ENCODE measurements around the gene NOTCH1.

The NOTCH1 gene

DNA sequence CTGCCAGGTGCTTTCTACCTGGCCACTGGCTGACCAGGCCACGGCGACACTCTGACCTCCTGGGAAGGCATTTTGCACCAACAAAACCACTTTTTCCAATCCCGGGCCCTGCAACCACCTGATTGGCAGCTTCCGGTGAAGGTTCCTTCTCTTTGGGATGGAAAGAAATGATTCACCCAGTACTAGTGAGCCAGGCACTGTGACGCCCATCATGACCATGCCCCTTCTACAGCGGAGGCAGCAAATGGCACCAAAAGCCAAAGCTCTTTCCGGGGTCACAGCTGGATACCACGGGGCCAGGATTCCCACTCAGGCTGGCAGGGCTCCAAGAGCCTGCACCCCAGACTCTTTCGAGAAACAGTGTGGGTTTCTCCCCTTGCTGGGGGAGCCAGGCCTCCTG is 4.7 kb downstream of the NOTCH1 start:
- Histone ChIP-seq H3K4me1 (ENCODE audit: control insufficient read depth, insufficient read depth, low read length) (peaks cover 10% of the 10 kb centered on the region), H3K9me3 (ENCODE audit: control insufficient read depth, low read length) (no peaks in the 10 kb centered on the region), H3K27me3 (replicated peaks; ENCODE audit: control insufficient read depth, insufficient read depth, low read length) (no peaks in the 10 kb centered on the region), H3K36me3 (ENCODE audit: control insufficient read depth, insufficient read depth, low read length, severe bottlenecking) (no peaks in the 10 kb centered on the region), H3K9ac (ENCODE audit: low read length) (no peak overlapping the region), H3K4me3 (ENCODE audit: low read length) (no peak overlapping the region)
- no peak for DNase-seq (ENCODE audit: low read depth)

- H3K27me3 ChIP-seq (replicated peaks; ENCODE audit: control insufficient read depth, insufficient read depth, low read length) = no peaks in the 10 kb centered on the region
- H3K9ac ChIP-seq (ENCODE audit: low read length) = no peak overlapping the region
- H3K36me3 ChIP-seq (ENCODE audit: control insufficient read depth, insufficient read depth, low read length, severe bottlenecking) = no peaks in the 10 kb centered on the region
- H3K4me1 ChIP-seq (ENCODE audit: control insufficient read depth, insufficient read depth, low read length) = peaks cover 9% of the 10 kb centered on the region
- no peak overlapping the region for H3K4me3 ChIP-seq (ENCODE audit: low read length)
- no peak for DNase-seq (ENCODE audit: low read depth)
- H3K9me3 ChIP-seq (ENCODE audit: control insufficient read depth, low read length) = no peaks in the 10 kb centered on the region
Measured at GRCh38 chr9:136539427-136540421, 6.1 kb downstream of the NOTCH1 start.

- H3K4me3 ChIP-seq (ENCODE audit: low read length) = no peak overlapping the region
- no peak for DNase-seq (ENCODE audit: low read depth)
- H3K4me1 ChIP-seq (ENCODE audit: control insufficient read depth, insufficient read depth, low read length) = peaks cover 2% of the 10 kb centered on the region
- H3K9ac ChIP-seq (ENCODE audit: low read length) = no peak overlapping the region
- H3K27me3 ChIP-seq (replicated peaks; ENCODE audit: control insufficient read depth, insufficient read depth, low read length) = no peaks in the 10 kb centered on the region
- no peaks in the 10 kb centered on the region for H3K9me3 ChIP-seq (ENCODE audit: control insufficient read depth, low read length)
- no peaks in the 10 kb centered on the region for H3K36me3 ChIP-seq (ENCODE audit: control insufficient read depth, insufficient read depth, low read length, severe bottlenecking)
Measured at GRCh38 chr9:136538599-136539426, 7.0 kb downstream of the NOTCH1 start.

DNA sequence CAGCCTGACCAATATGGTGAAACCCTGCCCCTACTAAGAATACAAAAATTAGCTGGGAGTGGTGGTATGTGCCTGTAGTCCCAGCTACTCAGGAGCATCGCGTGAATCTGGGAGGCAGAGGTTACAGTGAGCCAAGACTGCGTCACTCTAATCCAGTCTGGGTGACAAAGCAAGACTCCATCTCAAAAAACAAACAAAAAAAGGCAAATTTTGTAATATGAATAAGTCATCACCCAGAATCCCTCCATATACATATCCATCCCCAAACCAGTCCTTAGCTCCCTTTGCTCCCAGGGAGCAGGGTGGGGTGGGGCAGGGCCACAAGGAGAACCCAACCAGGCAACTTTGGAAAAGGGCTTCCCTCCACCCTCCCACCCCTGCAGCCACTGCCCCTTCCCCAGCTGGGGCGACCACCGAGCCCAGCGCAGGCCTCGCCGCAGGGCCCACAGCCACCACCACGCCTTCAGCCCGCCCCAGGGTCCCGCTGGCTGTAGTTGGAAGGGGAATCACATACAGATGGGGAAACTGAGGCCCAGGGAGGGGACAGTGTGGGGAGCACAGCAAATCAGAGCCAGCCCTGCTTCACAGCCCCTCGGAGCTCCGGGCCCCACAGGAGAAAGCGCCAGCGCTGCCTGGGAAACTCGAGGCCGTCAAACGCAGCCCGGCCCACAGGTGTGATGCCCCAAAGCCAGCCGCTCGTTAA is 7.8 kb downstream of the NOTCH1 start:
- Histone ChIP-seq H3K9ac (ENCODE audit: low read length) (no peak overlapping the region), H3K4me1 (ENCODE audit: control insufficient read depth, insufficient read depth, low read length) (no peaks in the 10 kb centered on the region), H3K36me3 (ENCODE audit: control insufficient read depth, insufficient read depth, low read length, severe bottlenecking) (no peaks in the 10 kb centered on the region), H3K9me3 (ENCODE audit: control insufficient read depth, low read length) (no peaks in the 10 kb centered on the region), H3K27me3 (replicated peaks; ENCODE audit: control insufficient read depth, insufficient read depth, low read length) (no peaks in the 10 kb centered on the region), H3K4me3 (ENCODE audit: low read length) (no peak overlapping the region)
- DNase-seq (ENCODE audit: low read depth) = peak; percentile 22

DNA sequence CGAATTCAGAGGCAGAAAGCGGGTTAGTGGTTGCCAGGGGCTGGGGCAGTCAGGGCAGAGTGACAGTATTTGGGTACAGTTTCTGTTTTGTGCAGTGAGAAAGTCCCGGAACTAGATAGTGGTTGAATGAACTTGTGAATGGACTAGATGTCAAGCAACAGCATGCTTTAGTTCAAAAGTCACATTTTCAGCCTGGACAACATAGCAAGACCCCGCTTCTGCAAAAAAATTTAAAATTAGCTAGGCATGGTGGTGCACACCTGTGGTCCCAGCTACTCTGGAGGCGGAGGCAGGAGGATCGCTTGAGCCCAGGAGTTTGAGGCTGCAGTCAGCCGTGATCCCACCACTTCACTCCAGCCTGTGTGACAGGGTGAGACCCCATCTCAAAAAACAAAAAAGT is 8.4 kb downstream of the NOTCH1 start:
- Histone ChIP-seq H3K27me3 (replicated peaks; ENCODE audit: control insufficient read depth, insufficient read depth, low read length) (no peaks in the 10 kb centered on the region), H3K4me3 (ENCODE audit: low read length) (no peak overlapping the region), H3K9me3 (ENCODE audit: control insufficient read depth, low read length) (no peaks in the 10 kb centered on the region), H3K9ac (ENCODE audit: low read length) (no peak overlapping the region), H3K36me3 (ENCODE audit: control insufficient read depth, insufficient read depth, low read length, severe bottlenecking) (no peaks in the 10 kb centered on the region), H3K4me1 (ENCODE audit: control insufficient read depth, insufficient read depth, low read length) (no peaks in the 10 kb centered on the region)
- DNase-seq (ENCODE audit: low read depth) = no peak

DNA sequence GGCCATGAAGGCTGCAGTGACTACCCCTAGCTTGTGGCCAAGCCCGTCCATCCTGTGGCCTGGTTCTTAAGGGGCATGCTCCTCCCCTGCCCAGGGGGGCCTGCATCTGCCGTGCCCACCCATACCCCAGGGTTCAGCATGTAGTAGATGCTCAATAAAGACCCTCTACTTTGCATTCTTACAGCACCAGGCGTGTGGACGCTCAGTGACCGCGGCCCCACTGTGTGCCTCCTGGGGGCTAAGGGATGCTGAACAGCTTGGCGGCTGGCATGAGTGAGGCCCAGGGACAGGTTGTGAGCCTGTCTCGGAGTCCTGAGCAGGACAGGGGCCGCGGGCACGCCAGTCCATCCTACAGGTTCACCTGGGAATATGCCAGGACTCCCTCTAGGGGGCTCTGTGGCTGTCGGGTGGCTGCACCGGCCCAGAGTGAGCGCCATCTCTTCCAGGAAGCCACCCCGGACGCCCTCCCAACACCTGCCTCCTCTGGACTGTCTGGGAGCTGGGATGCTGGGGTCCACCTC is 9.1 kb downstream of the NOTCH1 start:
- Histone ChIP-seq H3K36me3 (ENCODE audit: control insufficient read depth, insufficient read depth, low read length, severe bottlenecking) (no peaks in the 10 kb centered on the region), H3K27me3 (replicated peaks; ENCODE audit: control insufficient read depth, insufficient read depth, low read length) (no peaks in the 10 kb centered on the region), H3K9me3 (ENCODE audit: control insufficient read depth, low read length) (no peaks in the 10 kb centered on the region), H3K4me3 (ENCODE audit: low read length) (no peak overlapping the region), H3K9ac (ENCODE audit: low read length) (no peak overlapping the region), H3K4me1 (ENCODE audit: control insufficient read depth, insufficient read depth, low read length) (no peaks in the 10 kb centered on the region)
- no peak for DNase-seq (ENCODE audit: low read depth)

GRCh38 chr9:136536051-136536720 is 9.7 kb downstream of the NOTCH1 start:
- no peaks in the 10 kb centered on the region for H3K36me3 ChIP-seq (ENCODE audit: control insufficient read depth, insufficient read depth, low read length, severe bottlenecking)
- no peaks in the 10 kb centered on the region for H3K4me1 ChIP-seq (ENCODE audit: control insufficient read depth, insufficient read depth, low read length)
- H3K9ac ChIP-seq (ENCODE audit: low read length) = no peak overlapping the region
- H3K4me3 ChIP-seq (ENCODE audit: low read length) = no peak overlapping the region
- H3K27me3 ChIP-seq (replicated peaks; ENCODE audit: control insufficient read depth, insufficient read depth, low read length) = no peaks in the 10 kb centered on the region
- DNase-seq (ENCODE audit: low read depth) = no peak
- H3K9me3 ChIP-seq (ENCODE audit: control insufficient read depth, low read length) = no peaks in the 10 kb centered on the region

DNA sequence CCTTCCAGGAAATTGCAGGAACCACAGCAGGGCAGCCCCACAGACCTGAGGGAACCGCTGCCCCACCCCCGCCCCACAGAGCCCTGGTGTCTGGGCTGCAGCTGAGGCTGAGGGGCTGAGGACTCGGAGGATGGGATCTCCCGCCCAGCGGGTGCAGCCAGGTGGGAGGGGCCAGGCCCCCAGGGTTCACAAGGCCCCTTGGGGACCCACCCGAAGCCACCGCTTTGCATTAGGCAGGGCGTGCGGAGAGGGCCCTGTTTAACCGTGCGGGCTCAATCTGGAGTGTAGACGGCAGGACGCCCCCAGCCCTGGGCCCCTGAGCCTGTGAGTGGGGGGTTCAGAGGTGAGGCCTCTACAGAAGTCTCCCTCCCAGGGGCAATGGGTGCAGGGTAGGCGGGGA is 10.8 kb downstream of the NOTCH1 start:
- H3K9me3 ChIP-seq (ENCODE audit: control insufficient read depth, low read length) = no peaks in the 10 kb centered on the region
- no peak overlapping the region for H3K9ac ChIP-seq (ENCODE audit: low read length)
- no peak overlapping the region for H3K4me3 ChIP-seq (ENCODE audit: low read length)
- no peaks in the 10 kb centered on the region for H3K4me1 ChIP-seq (ENCODE audit: control insufficient read depth, insufficient read depth, low read length)
- H3K27me3 ChIP-seq (replicated peaks; ENCODE audit: control insufficient read depth, insufficient read depth, low read length) = no peaks in the 10 kb centered on the region
- no peak for DNase-seq (ENCODE audit: low read depth)
- no peaks in the 10 kb centered on the region for H3K36me3 ChIP-seq (ENCODE audit: control insufficient read depth, insufficient read depth, low read length, severe bottlenecking)

GRCh38 chr9:136534366-136534765 is 11.5 kb downstream of the NOTCH1 start:
- no peak overlapping the region for H3K9ac ChIP-seq (ENCODE audit: low read length)
- no peaks in the 10 kb centered on the region for H3K36me3 ChIP-seq (ENCODE audit: control insufficient read depth, insufficient read depth, low read length, severe bottlenecking)
- no peak overlapping the region for H3K4me3 ChIP-seq (ENCODE audit: low read length)
- DNase-seq (ENCODE audit: low read depth) = no peak
- H3K4me1 ChIP-seq (ENCODE audit: control insufficient read depth, insufficient read depth, low read length) = no peaks in the 10 kb centered on the region
- H3K9me3 ChIP-seq (ENCODE audit: control insufficient read depth, low read length) = no peaks in the 10 kb centered on the region
- no peaks in the 10 kb centered on the region for H3K27me3 ChIP-seq (replicated peaks; ENCODE audit: control insufficient read depth, insufficient read depth, low read length)

GRCh38 chr9:136533775-136534157 is 12.1 kb downstream of the NOTCH1 start:
- no peaks in the 10 kb centered on the region for H3K36me3 ChIP-seq (ENCODE audit: control insufficient read depth, insufficient read depth, low read length, severe bottlenecking)
- no peak overlapping the region for H3K4me3 ChIP-seq (ENCODE audit: low read length)
- H3K9ac ChIP-seq (ENCODE audit: low read length) = no peak overlapping the region
- no peaks in the 10 kb centered on the region for H3K27me3 ChIP-seq (replicated peaks; ENCODE audit: control insufficient read depth, insufficient read depth, low read length)
- no peaks in the 10 kb centered on the region for H3K4me1 ChIP-seq (ENCODE audit: control insufficient read depth, insufficient read depth, low read length)
- DNase-seq (ENCODE audit: low read depth) = no peak
- H3K9me3 ChIP-seq (ENCODE audit: control insufficient read depth, low read length) = no peaks in the 10 kb centered on the region
